Measurements from ENCODE around the gene CCL23. TPM values are rescaled to one million over a fixed set of nuclear protein-coding genes. Genes with fewer than 3 reads are reported as not detected.

Gene CCL23, protein sequence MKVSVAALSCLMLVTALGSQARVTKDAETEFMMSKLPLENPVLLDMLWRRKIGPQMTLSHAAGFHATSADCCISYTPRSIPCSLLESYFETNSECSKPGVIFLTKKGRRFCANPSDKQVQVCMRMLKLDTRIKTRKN
- total RNA-seq: not detected

GRCh38 chr17:36017799-36018198 lies at the start of gene CCL23:
Gene CCL23 (minus strand): TSS chr17:36017972. CDS start chr17:36017897, 75 bp downstream.
- H3K27me3 Mint-ChIP-seq: peaks cover 34% of the 10 kb centered on the region
- H3K36me3 Mint-ChIP-seq: no peaks in the 10 kb centered on the region
- ChIA-PET CTCF (no interaction called here), POLR2A (no interaction called here)
- H3K9me3 Mint-ChIP-seq: no peaks in the 10 kb centered on the region
- H3K4me1 Mint-ChIP-seq (ENCODE audit: low read depth): no peaks in the 10 kb centered on the region
- intact Hi-C loops (cut with micrococcal nuclease): no loop called here
- no peak for DNase-seq
- no peak within 1 kb of the TSS for H3K27ac Mint-ChIP-seq
- no peak within 1 kb of the TSS for H3K4me3 Mint-ChIP-seq

GRCh38 chr17:36066365-36066985 lies 48.7 kb upstream of the CCL23 start:
- Mint-ChIP-seq H3K4me3 (no peak overlapping the region), H3K36me3 (no peaks in the 10 kb centered on the region), H3K9me3 (no peaks in the 10 kb centered on the region), H3K27ac (no peak overlapping the region), H3K4me1 (ENCODE audit: low read depth) (peaks cover 3% of the 10 kb centered on the region), H3K27me3 (peaks cover 10% of the 10 kb centered on the region)
- POLR2A ChIA-PET: interaction anchor here (0.6 kb wide), 1 partner anchor 118 kb away, joined by 3 read pairs; no protein-coding TSS in a partner anchor
- peak; percentile 21 for DNase-seq
- intact Hi-C loops (cut with micrococcal nuclease): no loop called here
- CTCF ChIA-PET: interaction anchor here (1.3 to 2.0 kb wide), 2 partner anchors 91 to 97 kb away, joined by 4 read pairs; no protein-coding TSS in a partner anchor

- Mint-ChIP-seq H3K4me1 (ENCODE audit: low read depth) (no peaks in the 10 kb centered on the region), H3K27ac (no peak within 1 kb of the TSS), H3K36me3 (no peaks in the 10 kb centered on the region), H3K4me3 (no peak within 1 kb of the TSS), H3K9me3 (no peaks in the 10 kb centered on the region), H3K27me3 (peaks cover 8% of the 10 kb centered on the region)
- POLR2A ChIA-PET: no interaction called here
- intact Hi-C loops (cut with micrococcal nuclease): no loop called here
- no peak for DNase-seq
- CTCF ChIA-PET: interaction anchor here (1.2 kb wide), 1 partner anchor 84 kb away, joined by 6 read pairs; no protein-coding TSS in a partner anchor
Measured at GRCh38 chr17:36063786-36064541, 46.2 kb upstream of the CCL23 start, which contains the start of gene CCL18. Gene CCL18 (plus strand): TSS chr17:36064272. CDS start chr17:36064343, 71 bp downstream.

- POLR2A ChIA-PET: no interaction called here
- Mint-ChIP-seq H3K27me3 (peaks cover 5% of the 10 kb centered on the region), H3K36me3 (no peaks in the 10 kb centered on the region), H3K9me3 (no peaks in the 10 kb centered on the region), H3K27ac (no peak overlapping the region), H3K4me1 (ENCODE audit: low read depth) (no peaks in the 10 kb centered on the region), H3K4me3 (no peak overlapping the region)
- CTCF ChIA-PET: interaction anchor here (0.9 kb wide), 1 partner anchor 13 kb away, joined by 3 read pairs; no protein-coding TSS in a partner anchor
- intact Hi-C loops (cut with micrococcal nuclease): no loop called here
- DNase-seq: no peak
Measured at GRCh38 chr17:36060816-36061215, 43.0 kb upstream of the CCL23 start.

- Mint-ChIP-seq H3K27ac (no peak overlapping the region), H3K9me3 (no peaks in the 10 kb centered on the region), H3K4me3 (no peak overlapping the region), H3K36me3 (no peaks in the 10 kb centered on the region), H3K27me3 (peaks cover 5% of the 10 kb centered on the region), H3K4me1 (ENCODE audit: low read depth) (no peaks in the 10 kb centered on the region)
- CTCF ChIA-PET: interaction anchor here (4.2 kb wide), 1 partner anchor 12 kb away, joined by 15 read pairs; no protein-coding TSS in a partner anchor
- intact Hi-C loops (cut with micrococcal nuclease): no loop called here
- DNase-seq: no peak
- POLR2A ChIA-PET: no interaction called here
Measured at GRCh38 chr17:36059406-36059805, 41.6 kb upstream of the CCL23 start.

DNA sequence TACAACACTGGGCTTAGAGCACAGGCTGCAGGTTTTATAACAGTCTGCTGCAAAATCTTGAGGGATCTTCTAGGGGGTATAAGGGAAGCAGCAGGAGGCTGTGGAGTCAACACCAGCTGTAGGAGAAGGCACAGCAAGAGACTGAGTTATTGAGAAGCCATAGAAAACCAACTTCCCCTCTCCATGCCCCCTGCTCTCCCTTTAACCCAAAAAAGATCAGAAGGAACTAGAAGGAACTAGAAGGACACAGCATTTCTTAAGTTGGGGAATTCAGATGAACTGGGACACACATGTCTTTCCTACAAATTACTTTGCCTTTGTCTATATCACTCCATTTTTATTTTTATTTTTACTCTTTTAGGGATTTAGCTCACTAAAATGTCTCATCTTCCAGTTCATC lies 40.1 kb upstream of the CCL23 start:
- DNase-seq: no peak
- no peaks in the 10 kb centered on the region for H3K4me1 Mint-ChIP-seq (ENCODE audit: low read depth)
- H3K27me3 Mint-ChIP-seq: peaks cover 5% of the 10 kb centered on the region
- H3K27ac Mint-ChIP-seq: no peak overlapping the region
- H3K36me3 Mint-ChIP-seq: no peaks in the 10 kb centered on the region
- ChIA-PET POLR2A (no interaction called here), CTCF (interaction anchor here (1.0 to 4.2 kb wide), 4 partner anchors 14 to 88 kb away, joined by 4 to 15 read pairs (median 6); no protein-coding TSS in a partner anchor)
- H3K9me3 Mint-ChIP-seq: no peaks in the 10 kb centered on the region
- no peak overlapping the region for H3K4me3 Mint-ChIP-seq
- intact Hi-C loops (cut with micrococcal nuclease): no loop called here

DNA sequence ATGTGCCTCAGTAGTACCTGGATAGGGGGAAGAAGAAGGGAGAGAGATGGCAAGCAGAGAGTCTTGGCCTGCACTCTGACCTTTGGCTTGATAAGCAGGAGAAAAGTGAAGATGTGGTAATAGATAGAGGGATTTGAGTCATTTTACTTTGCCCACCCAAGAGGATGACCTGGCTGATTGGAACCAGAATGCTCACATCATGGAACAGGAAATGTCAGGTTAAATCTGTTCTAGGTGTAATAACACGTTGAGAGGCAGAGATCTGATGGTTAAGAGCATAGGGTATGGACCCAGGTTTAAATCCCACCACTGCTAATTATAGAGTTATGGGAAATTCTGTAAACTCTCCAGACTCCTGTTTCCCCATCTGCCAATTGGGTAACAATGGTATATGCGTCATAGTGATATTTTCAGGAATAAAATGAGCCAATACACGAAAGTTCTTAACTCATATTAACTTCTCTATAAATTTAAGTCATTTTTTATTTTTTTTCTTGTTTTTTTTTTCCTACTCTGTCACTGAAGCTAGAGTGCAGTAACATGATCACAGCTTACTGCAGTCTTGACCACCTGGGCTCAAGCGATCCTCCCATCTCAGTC lies 38.2 kb upstream of the CCL23 start:
- no peak for DNase-seq
- CTCF ChIA-PET: interaction anchor here (0.6 to 4.2 kb wide), 3 partner anchors 16 to 206 kb away, joined by 3 to 15 read pairs (median 5); no protein-coding TSS in a partner anchor
- peaks cover 2% of the 10 kb centered on the region for H3K36me3 Mint-ChIP-seq
- intact Hi-C loops (cut with micrococcal nuclease): no loop called here
- peaks cover 5% of the 10 kb centered on the region for H3K9me3 Mint-ChIP-seq
- H3K4me1 Mint-ChIP-seq (ENCODE audit: low read depth): no peaks in the 10 kb centered on the region
- POLR2A ChIA-PET: no interaction called here
- no peak overlapping the region for H3K4me3 Mint-ChIP-seq
- peaks cover 12% of the 10 kb centered on the region for H3K27me3 Mint-ChIP-seq
- H3K27ac Mint-ChIP-seq: no peak overlapping the region

GRCh38 chr17:36055171-36055570 lies 37.4 kb upstream of the CCL23 start:
- intact Hi-C loops (cut with micrococcal nuclease): no loop called here
- Mint-ChIP-seq H3K27me3 (peaks cover 15% of the 10 kb centered on the region), H3K27ac (no peak overlapping the region), H3K4me3 (no peak overlapping the region), H3K36me3 (peaks cover 4% of the 10 kb centered on the region), H3K4me1 (ENCODE audit: low read depth) (no peaks in the 10 kb centered on the region), H3K9me3 (peaks cover 10% of the 10 kb centered on the region)
- ChIA-PET CTCF (interaction anchor here (0.5 to 0.7 kb wide), 2 partner anchors 86 to 992 kb away, joined by 3 read pairs; no protein-coding TSS in a partner anchor), POLR2A (no interaction called here)
- no peak for DNase-seq

GRCh38 chr17:36049643-36050042 lies 31.9 kb upstream of the CCL23 start:
- intact Hi-C loops (cut with micrococcal nuclease): no loop called here
- Mint-ChIP-seq H3K9me3 (peaks cover 28% of the 10 kb centered on the region), H3K27me3 (peaks cover 36% of the 10 kb centered on the region), H3K4me1 (ENCODE audit: low read depth) (no peaks in the 10 kb centered on the region), H3K36me3 (peaks cover 5% of the 10 kb centered on the region), H3K4me3 (no peak overlapping the region), H3K27ac (no peak overlapping the region)
- CTCF ChIA-PET: no interaction called here
- no peak for DNase-seq
- POLR2A ChIA-PET: no interaction called here

GRCh38 chr17:36048066-36048465 lies 30.3 kb upstream of the CCL23 start:
- POLR2A ChIA-PET: no interaction called here
- no peak for DNase-seq
- no peak overlapping the region for H3K4me3 Mint-ChIP-seq
- H3K9me3 Mint-ChIP-seq: peaks cover 28% of the 10 kb centered on the region
- H3K4me1 Mint-ChIP-seq (ENCODE audit: low read depth): no peaks in the 10 kb centered on the region
- H3K36me3 Mint-ChIP-seq: peaks cover 5% of the 10 kb centered on the region
- H3K27me3 Mint-ChIP-seq: peaks cover 41% of the 10 kb centered on the region
- CTCF ChIA-PET: no interaction called here
- H3K27ac Mint-ChIP-seq: no peak overlapping the region
- intact Hi-C loops (cut with micrococcal nuclease): no loop called here

DNA sequence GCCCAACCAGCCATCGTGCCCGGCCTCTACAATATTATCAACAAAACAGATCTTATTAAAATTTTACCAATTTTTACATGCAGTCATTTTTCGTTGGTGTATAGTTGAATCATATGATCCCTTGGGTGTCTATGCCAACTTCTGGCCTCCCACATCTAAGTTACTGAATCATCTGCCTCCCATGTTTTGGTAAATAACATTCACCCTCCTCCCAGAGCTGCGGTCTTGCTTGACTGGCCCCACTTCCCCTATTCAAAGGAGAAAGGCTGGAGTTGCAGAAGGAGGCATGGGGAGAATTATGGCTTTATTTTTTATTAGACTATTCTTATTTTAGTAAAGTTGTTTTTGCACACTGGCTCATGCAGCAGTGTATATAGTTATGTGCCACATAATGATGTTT lies 18.5 kb upstream of the CCL23 start:
- Mint-ChIP-seq H3K36me3 (no peaks in the 10 kb centered on the region), H3K27me3 (peaks cover 7% of the 10 kb centered on the region), H3K27ac (no peak overlapping the region), H3K4me3 (no peak overlapping the region), H3K4me1 (ENCODE audit: low read depth) (no peaks in the 10 kb centered on the region), H3K9me3 (no peaks in the 10 kb centered on the region)
- DNase-seq: no peak
- intact Hi-C loops (cut with micrococcal nuclease): no loop called here
- POLR2A ChIA-PET: no interaction called here
- CTCF ChIA-PET: no interaction called here

- no peak for DNase-seq
- CTCF ChIA-PET: no interaction called here
- H3K27me3 Mint-ChIP-seq: peaks cover 13% of the 10 kb centered on the region
- H3K9me3 Mint-ChIP-seq: no peaks in the 10 kb centered on the region
- intact Hi-C loops (cut with micrococcal nuclease): no loop called here
- POLR2A ChIA-PET: no interaction called here
- no peaks in the 10 kb centered on the region for H3K36me3 Mint-ChIP-seq
- H3K27ac Mint-ChIP-seq: no peak overlapping the region
- H3K4me1 Mint-ChIP-seq (ENCODE audit: low read depth): no peaks in the 10 kb centered on the region
- no peak overlapping the region for H3K4me3 Mint-ChIP-seq
Measured at GRCh38 chr17:36034127-36034526, 16.4 kb upstream of the CCL23 start.
